Hepatocyte (in vitro differentiated cells): ENCODE data around the gene SLC35E2B. TPM values are rescaled to one million over a fixed set of nuclear protein-coding genes. Genes with fewer than 3 reads are reported as not detected.
A peak's percentile ranks its signal among the peaks of the same experiment; 100 is the strongest.

Source experiments
- DNase-seq: peaks from one replicate; pipeline ENCODE4 v3.0.0-alpha.2; 2016; ENCODE audit warnings: low spot score
- H2AFZ ChIP-seq: fragments of 200-600 bp; sonication (generic); 2 replicates; pipeline ENCODE4 v1.6.0; 2016; ENCODE audit warnings: antibody characterized with exemption, mild to moderate bottlenecking
- H3K27ac ChIP-seq: fragments of 200-600 bp; sonication (generic); 2 replicates; pipeline ENCODE4 v1.5.1; 2016; ENCODE audit warnings: mild to moderate bottlenecking
- H3K27me3 ChIP-seq: fragments of 200-600 bp; sonication (generic); 2 replicates; pipeline ENCODE4 v1.6.1; 2016
- H3K36me3 ChIP-seq: fragments of 200-600 bp; sonication (generic); replicated peaks from 2 replicates; pipeline ENCODE4 v1.5.1; 2016; ENCODE audit warnings: low read depth; ENCODE audit not compliant: insufficient read depth
- H3K4me1 ChIP-seq: fragments of 200-600 bp; sonication (generic); 2 replicates; pipeline ENCODE4 v1.5.1; 2016; ENCODE audit warnings: mild to moderate bottlenecking, moderate library complexity; ENCODE audit not compliant: insufficient read depth
- H3K4me2 ChIP-seq: fragments of 200-600 bp; sonication (generic); 2 replicates; pipeline ENCODE4 v1.6.0; 2016
- H3K4me3 ChIP-seq: fragments of 200-600 bp; sonication (generic); 2 replicates; pipeline ENCODE4 v1.5.1; 2016; ENCODE audit warnings: mild to moderate bottlenecking
- H3K79me2 ChIP-seq: fragments of 200-600 bp; sonication (generic); 2 replicates; pipeline ENCODE4 v1.6.0; 2017; ENCODE audit warnings: mild to moderate bottlenecking
- H3K9me2 ChIP-seq: fragments of 200-600 bp; sonication (generic); replicated peaks from 2 replicates; pipeline ENCODE4 v1.6.0; 2017; ENCODE audit warnings: mild to moderate bottlenecking; ENCODE audit not compliant: insufficient read depth
- H3K9me3 ChIP-seq: fragments of 200-600 bp; sonication (generic); 2 replicates; pipeline ENCODE4 v1.5.1; 2016; ENCODE audit warnings: low read depth, mild to moderate bottlenecking
- H4K20me1 ChIP-seq: fragments of 200-600 bp; sonication (generic); 2 replicates; pipeline ENCODE4 v1.6.0; 2016; ENCODE audit warnings: mild to moderate bottlenecking; ENCODE audit not compliant: insufficient read depth, poor library complexity, severe bottlenecking
- CTCF ChIP-seq: fragments of 200-600 bp; sonication (generic); IDR thresholded peaks from 2 replicates; pipeline ENCODE4 v1.5.1; 2016; ENCODE audit warnings: antibody characterized with exemption, mild to moderate bottlenecking; ENCODE audit not compliant: poor library complexity
- EZH2 ChIP-seq: fragments of 200-600 bp; sonication (generic); IDR thresholded peaks from 2 replicates; pipeline ENCODE4 v1.6.1; 2016; ENCODE audit warnings: antibody characterized with exemption, mild to moderate bottlenecking, borderline replicate concordance
- EZH2phosphoT487 ChIP-seq: fragments of 200-600 bp; sonication (generic); IDR thresholded peaks from one replicate; pipeline ENCODE4 v1.6.1; 2018; ENCODE audit warnings: antibody characterized with exemption, mild to moderate bottlenecking, low read depth, moderate library complexity; ENCODE audit not compliant: unreplicated experiment, severe bottlenecking
- WGBS: methylation state at CpG from one replicate; pipeline ENCODE4 v1.1.6; 2016; ENCODE audit warnings: low lambda C conversion rate; ENCODE audit errors: missing lambda C conversion rate; 5-methylcytosine and 5-hydroxymethylcytosine counted together
- polyA plus RNA-seq: library from polyadenylated mRNA; unstranded; fragments of >200 nt; fragmentation: Nextera tagmentation; extraction: Ambion mirVana; gene quantifications from 2 replicates; pipeline ENCODE4 v1.2.1, GENCODE V29; 2016
- total RNA-seq: library from RNA; depleted of rRNA; stranded (reverse); fragments of >200 nt; gene quantifications from 2 replicates; pipeline ENCODE4 v1.2.3, GENCODE V29; 2014

The SLC35E2B gene
- total and polyA plus RNA-seq, 2 experiments from 2014 or later, result 29.2 to 46.7 TPM

DNA sequence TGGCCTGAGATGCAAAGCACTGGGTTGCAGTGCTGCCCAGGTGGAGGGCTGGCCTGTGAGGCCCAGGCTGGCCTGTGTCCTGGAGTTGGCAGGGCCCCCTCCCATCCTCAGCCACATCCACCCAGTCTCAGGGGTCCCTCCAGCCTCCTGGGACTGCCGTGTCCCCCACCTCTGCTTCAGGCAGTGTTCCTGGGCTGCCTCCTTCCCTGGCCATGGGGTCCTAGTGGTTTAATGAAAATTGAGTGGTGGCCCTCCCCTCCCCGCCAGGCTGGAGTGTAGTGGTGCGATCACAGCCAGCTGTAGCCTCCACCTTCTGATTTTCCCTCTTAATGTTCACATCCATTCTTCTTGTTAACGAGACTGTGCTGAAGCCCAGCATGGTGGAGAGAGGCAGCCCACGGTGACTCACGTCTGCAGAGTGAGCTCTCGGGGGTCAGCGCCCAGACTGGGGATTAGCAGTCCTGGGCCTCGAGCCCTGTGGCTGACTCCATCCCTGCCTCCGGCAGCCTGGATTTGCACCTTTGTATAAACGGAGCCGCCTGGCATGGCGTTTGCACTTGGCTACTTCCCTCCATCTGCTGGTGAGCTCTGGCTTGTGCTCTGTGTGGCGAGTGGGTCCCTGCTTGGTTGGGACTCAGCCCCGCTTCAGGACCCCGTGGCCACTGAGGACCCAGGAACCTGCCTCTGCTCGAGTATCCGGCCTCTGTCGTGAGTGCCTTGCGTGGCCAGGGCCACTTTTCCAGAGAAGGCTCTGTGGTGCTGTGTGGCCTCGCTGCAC is 70.4 kb downstream of the SLC35E2B start:
- Histone ChIP-seq H3K27ac (no peak overlapping the region), H3K36me3 (no peaks in the 10 kb centered on the region), H3K4me1 (peaks cover 3% of the 10 kb centered on the region), H3K79me2 (peaks cover 26% of the 10 kb centered on the region), H4K20me1 (peaks cover under 1% of the 10 kb centered on the region), H3K9me3 (no peaks in the 10 kb centered on the region), H3K9me2 (no peaks in the 10 kb centered on the region), H3K4me3 (no peak overlapping the region), H3K4me2 (no peak overlapping the region), H2AFZ (no peak overlapping the region), H3K27me3 (no peaks in the 10 kb centered on the region)
- no peak for TF ChIP-seq CTCF
- no peak for TF ChIP-seq EZH2
- TF ChIP-seq EZH2phosphoT487, result no peak
- WGBS, result 76% methylated on average over 21 of the region's 21 CpGs
- DNase-seq, result peak; percentile 55

DNA sequence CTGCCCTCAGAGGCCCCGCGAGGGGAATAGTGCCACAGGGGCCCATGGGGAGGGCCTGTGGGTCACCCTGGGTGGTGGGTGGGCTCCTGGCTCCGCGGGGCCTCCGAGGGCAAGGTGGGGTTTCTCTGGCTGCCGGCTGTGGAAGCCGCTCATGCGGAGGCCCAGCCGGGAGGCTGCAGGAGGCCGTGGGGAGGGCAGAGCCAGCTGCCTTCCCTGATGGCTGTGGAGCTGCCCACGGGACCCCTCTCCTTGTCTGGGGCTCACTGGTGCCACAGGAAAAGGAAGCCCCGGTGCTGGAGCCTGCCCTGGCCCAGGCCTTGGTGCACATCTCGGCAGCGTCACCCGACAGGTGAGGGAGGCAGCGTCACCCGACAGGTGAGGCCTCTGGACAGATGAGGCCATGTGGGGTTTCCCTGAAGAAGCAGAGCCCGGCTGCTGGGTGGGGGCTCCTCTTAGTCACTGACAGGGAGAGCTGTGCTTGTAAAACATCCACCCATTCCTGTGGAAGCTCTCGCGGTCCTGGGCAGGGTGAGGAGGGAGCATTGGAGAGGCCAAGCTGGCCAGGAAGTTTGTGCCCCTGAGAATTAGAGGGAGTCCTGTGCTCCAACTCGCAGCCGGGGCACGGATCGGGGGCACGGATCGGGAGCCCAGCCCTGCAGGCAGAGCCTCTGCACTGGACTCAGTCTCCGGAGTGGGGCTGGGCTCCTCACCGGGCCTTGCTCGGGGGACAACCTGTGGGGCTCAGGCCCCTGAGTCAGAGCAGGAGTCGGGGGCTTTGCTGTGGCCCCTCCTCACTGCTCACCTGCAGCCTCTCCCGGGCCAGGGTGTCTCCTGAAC is 71.2 kb downstream of the SLC35E2B start:
- 92% methylated on average over 27 of the region's 31 CpGs for WGBS
- Histone ChIP-seq H3K9me3 (no peaks in the 10 kb centered on the region), H3K27ac (no peak overlapping the region), H2AFZ (no peak overlapping the region), H3K36me3 (no peaks in the 10 kb centered on the region), H3K27me3 (no peaks in the 10 kb centered on the region), H3K4me1 (peaks cover 9% of the 10 kb centered on the region), H3K9me2 (no peaks in the 10 kb centered on the region), H3K79me2 (peaks cover 34% of the 10 kb centered on the region), H3K4me2 (no peak overlapping the region), H4K20me1 (peaks cover 7% of the 10 kb centered on the region), H3K4me3 (no peak overlapping the region)
- DNase-seq, result no peak
- TF ChIP-seq EZH2, result no peak
- no peak for TF ChIP-seq EZH2phosphoT487
- TF ChIP-seq CTCF, result no peak

GRCh38 chr1:1620433-1621139 is 72.0 kb downstream of the SLC35E2B start:
- Histone ChIP-seq H3K9me2 (no peaks in the 10 kb centered on the region), H3K27me3 (no peaks in the 10 kb centered on the region), H3K9me3 (no peaks in the 10 kb centered on the region), H3K4me3 (no peak overlapping the region), H3K4me1 (peaks cover 9% of the 10 kb centered on the region), H3K4me2 (no peak overlapping the region), H3K27ac (no peak overlapping the region), H3K36me3 (no peaks in the 10 kb centered on the region), H4K20me1 (peaks cover 7% of the 10 kb centered on the region), H3K79me2 (peaks cover 36% of the 10 kb centered on the region), H2AFZ (no peak overlapping the region)
- no peak for DNase-seq
- TF ChIP-seq EZH2phosphoT487 (no peak), CTCF (no peak), EZH2 (no peak)
- WGBS, result 95% methylated on average over 16 of the region's 16 CpGs
